Muscle layer of colon (tissue), 2 donors: ENCODE data around the gene TMEM43.

Experiments
- H3K27ac ChIP-seq: one replicate; pipeline ENCODE4 v1.7.0; 2013; ENCODE audit warnings: low read depth, mild to moderate bottlenecking, low read length, moderate library complexity
- H3K27me3 ChIP-seq, 2 donors: one replicate each; pipeline ENCODE4 v1.7.0; 2013; ENCODE audit warnings: low read length in 2 of 2, mild to moderate bottlenecking in 2 of 2; ENCODE audit not compliant: insufficient read depth in 2 of 2, control insufficient read depth in 1 of 2
- H3K36me3 ChIP-seq: one replicate; pipeline ENCODE4 v1.7.0; 2013; ENCODE audit warnings: mild to moderate bottlenecking, low read length; ENCODE audit not compliant: insufficient read depth
- H3K4me1 ChIP-seq: one replicate; pipeline ENCODE4 v1.7.0; 2013; ENCODE audit warnings: mild to moderate bottlenecking, low read length; ENCODE audit not compliant: insufficient read depth
- H3K4me3 ChIP-seq, 2 donors: one replicate each; pipeline ENCODE4 v1.7.0; 2013; ENCODE audit warnings: low read length in 2 of 2, low read depth in 1 of 2, mild to moderate bottlenecking in 1 of 2, moderate library complexity in 1 of 2
- H3K9ac ChIP-seq: one replicate; pipeline ENCODE4 v1.7.0; 2013; ENCODE audit warnings: low read length
- H3K9me3 ChIP-seq: one replicate; pipeline ENCODE4 v1.7.0; 2013; ENCODE audit warnings: mild to moderate bottlenecking, low read length
- donor health status: abdominal sarcoma.
- donor health status: Adenocarcinoma of cecum.

Gene TMEM43

DNA sequence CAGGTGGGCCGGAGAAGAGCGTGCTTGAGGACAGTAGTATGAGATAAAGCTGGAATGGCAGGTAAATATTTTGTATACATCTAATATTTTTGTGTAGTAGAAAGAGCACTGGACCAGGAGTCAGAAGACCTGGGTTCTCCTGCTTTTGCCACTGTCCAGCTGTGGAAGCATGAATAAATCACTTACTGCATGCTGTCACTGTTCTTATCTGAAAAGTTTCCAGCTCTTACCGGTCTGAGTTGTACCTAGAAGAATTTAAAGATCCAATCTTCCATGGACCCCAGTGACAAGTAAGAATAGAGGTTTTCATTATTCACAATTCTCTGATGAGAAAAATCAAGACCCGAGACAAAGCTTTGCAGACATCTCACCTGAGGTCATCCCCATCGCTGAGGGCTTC lies 47.6 kb downstream of the TMEM43 start:
- H3K27me3 ChIP-seq: no peaks in the 10 kb centered on the region
- H3K27ac ChIP-seq: no peak overlapping the region
- no peaks in the 10 kb centered on the region for H3K9me3 ChIP-seq
- peaks cover 51% of the 10 kb centered on the region for H3K36me3 ChIP-seq
- peaks cover 10% of the 10 kb centered on the region for H3K4me1 ChIP-seq
- H3K9ac ChIP-seq: no peak overlapping the region
- no peak overlapping the region for H3K4me3 ChIP-seq

- peaks cover 19% of the 10 kb centered on the region for H3K4me1 ChIP-seq
- no peak overlapping the region for H3K9ac ChIP-seq
- no peak overlapping the region for H3K4me3 ChIP-seq
- H3K27me3 ChIP-seq: no peaks in the 10 kb centered on the region
- H3K9me3 ChIP-seq: no peaks in the 10 kb centered on the region
- no peak overlapping the region for H3K27ac ChIP-seq
- H3K36me3 ChIP-seq: peaks cover 31% of the 10 kb centered on the region
These were observed 49.6 kb downstream of the TMEM43 start for GRCh38 chr3:14174483-14174882.

DNA sequence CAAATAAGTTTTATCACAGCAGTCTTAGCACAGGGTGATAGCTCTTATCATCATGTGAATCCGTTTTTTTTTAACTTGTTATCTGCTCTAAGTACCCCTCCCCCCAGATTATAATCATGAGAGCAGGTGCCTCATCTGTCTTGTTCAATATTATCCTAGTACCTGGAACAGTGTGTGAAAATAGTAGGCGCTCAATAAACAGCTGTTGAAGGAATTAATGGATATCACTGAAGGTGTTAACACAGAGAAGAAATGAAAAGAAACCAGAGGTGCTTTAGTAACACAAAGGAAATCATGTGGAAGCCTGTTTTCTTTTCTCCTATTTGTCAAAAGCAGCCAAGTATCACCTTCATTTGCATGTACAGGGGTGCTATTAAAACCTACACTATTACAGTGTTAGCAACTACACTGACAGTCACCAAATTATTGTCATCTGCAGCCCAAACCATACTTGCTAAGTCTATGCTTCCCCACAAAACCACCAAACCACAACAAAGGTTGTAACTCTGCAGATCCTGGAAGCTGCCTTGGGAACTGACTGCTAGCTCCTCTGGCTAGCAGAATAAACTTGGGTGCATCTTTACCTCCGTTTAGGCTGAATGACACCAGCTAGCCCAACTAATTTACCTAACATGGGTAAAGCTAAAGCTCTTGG lies 50.7 kb downstream of the TMEM43 start:
- H3K4me1 ChIP-seq: peaks cover 23% of the 10 kb centered on the region
- H3K9ac ChIP-seq: no peak overlapping the region
- no peaks in the 10 kb centered on the region for H3K9me3 ChIP-seq
- H3K27me3 ChIP-seq: no peaks in the 10 kb centered on the region
- peaks cover 21% of the 10 kb centered on the region for H3K36me3 ChIP-seq
- H3K4me3 ChIP-seq: no peak overlapping the region
- H3K27ac ChIP-seq: no peak overlapping the region

- Histone ChIP-seq H3K9me3 (no peaks in the 10 kb centered on the region), H3K9ac (peak overlapping the region; percentile 85), H3K27ac (peak overlapping the region; percentile 95), H3K27me3 (no peaks in the 10 kb centered on the region), H3K4me3 (peak overlapping the region; percentile 66 to 90), H3K4me1 (peaks cover 23% of the 10 kb centered on the region), H3K36me3 (peaks cover 18% of the 10 kb centered on the region)
These were observed 52.9 kb downstream of the TMEM43 start for GRCh38 chr3:14177580-14178246.

GRCh38 chr3:14178247-14179113 lies 53.6 kb downstream of the TMEM43 start, which contains the start of the genes LSM3 and XPC:
TSS of gene LSM3 (plus strand) at chr3:14178817. CDS start at chr3:14178861, 44 bp downstream.
TSS of gene XPC (minus strand) at chr3:14178601. CDS start at chr3:14178568, 33 bp downstream.
- H3K9ac ChIP-seq: peak within 1 kb of the TSS; percentile 85
- H3K27ac ChIP-seq: peak within 1 kb of the TSS; percentile 95
- H3K9me3 ChIP-seq: no peaks in the 10 kb centered on the region
- no peaks in the 10 kb centered on the region for H3K27me3 ChIP-seq
- peaks cover 24% of the 10 kb centered on the region for H3K36me3 ChIP-seq
- H3K4me1 ChIP-seq: peaks cover 23% of the 10 kb centered on the region
- peak within 1 kb of the TSS; percentile 66 to 90 for H3K4me3 ChIP-seq

GRCh38 chr3:14179114-14179465 lies 54.2 kb downstream of the TMEM43 start:
- H3K27ac ChIP-seq: peak overlapping the region; percentile 16
- peaks cover 23% of the 10 kb centered on the region for H3K4me1 ChIP-seq
- H3K9me3 ChIP-seq: no peaks in the 10 kb centered on the region
- H3K36me3 ChIP-seq: peaks cover 30% of the 10 kb centered on the region
- peak overlapping the region; percentile 66 to 90 for H3K4me3 ChIP-seq
- H3K9ac ChIP-seq: peak overlapping the region; percentile 64
- no peaks in the 10 kb centered on the region for H3K27me3 ChIP-seq

DNA sequence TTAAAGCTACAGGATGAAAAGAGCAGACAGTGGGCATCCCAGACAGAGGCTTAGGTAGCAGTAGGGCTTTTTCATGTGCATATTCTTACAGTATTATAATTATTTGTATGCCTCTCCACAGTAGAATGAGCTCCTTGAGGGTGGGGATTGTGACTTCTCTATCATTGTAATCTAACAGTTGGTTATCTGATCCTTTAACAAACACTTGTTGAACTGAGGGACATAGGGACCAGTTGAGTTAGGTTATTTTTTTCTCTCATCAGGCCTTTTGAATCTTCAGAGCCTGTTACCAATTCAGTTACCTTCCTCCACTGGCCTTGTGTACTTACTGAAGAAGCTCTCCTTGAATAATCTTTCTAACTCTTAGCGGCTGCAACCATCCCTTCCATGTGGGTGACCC lies 54.9 kb downstream of the TMEM43 start:
- H3K27me3 ChIP-seq: no peaks in the 10 kb centered on the region
- H3K9me3 ChIP-seq: no peaks in the 10 kb centered on the region
- H3K4me3 ChIP-seq: peak overlapping the region in 1 of 2 donors; percentile 90
- peaks cover 30% of the 10 kb centered on the region for H3K36me3 ChIP-seq
- no peak overlapping the region for H3K27ac ChIP-seq
- H3K4me1 ChIP-seq: peaks cover 23% of the 10 kb centered on the region
- no peak overlapping the region for H3K9ac ChIP-seq

- no peak overlapping the region for H3K9ac ChIP-seq
- no peaks in the 10 kb centered on the region for H3K9me3 ChIP-seq
- H3K4me3 ChIP-seq: no peak overlapping the region
- H3K27me3 ChIP-seq: no peaks in the 10 kb centered on the region
- H3K4me1 ChIP-seq: peaks cover 20% of the 10 kb centered on the region
- H3K36me3 ChIP-seq: peaks cover 39% of the 10 kb centered on the region
- H3K27ac ChIP-seq: no peak overlapping the region
These were observed 56.4 kb downstream of the TMEM43 start for GRCh38 chr3:14181253-14181652.

DNA sequence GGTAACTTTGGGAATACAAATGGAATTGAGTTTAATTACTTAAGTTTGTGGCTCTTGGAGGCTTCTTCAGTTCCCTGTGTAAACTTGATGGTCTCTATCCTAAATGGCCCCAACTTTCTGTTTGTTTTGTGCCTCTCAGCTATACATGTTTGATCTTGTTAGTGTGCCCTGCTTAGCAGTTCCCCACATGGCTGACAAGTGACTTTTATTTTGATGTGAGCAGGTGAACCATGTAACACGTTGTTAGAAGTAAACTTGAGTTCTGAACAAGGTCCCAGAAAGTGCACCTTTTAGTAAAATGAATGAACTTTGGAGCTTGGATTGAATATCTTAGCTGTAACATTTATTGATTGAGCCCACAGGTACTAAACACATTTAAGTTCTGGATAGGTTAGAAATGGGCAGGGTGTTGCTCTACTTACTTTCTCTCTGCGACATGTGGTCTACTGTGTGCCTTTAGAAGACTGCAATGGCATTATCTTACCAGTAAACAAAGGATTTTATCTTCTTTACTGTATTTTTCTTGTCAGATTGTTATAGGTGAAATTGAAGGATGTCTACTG lies 58.2 kb downstream of the TMEM43 start:
- peaks cover 49% of the 10 kb centered on the region for H3K36me3 ChIP-seq
- H3K9ac ChIP-seq: no peak overlapping the region
- no peaks in the 10 kb centered on the region for H3K9me3 ChIP-seq
- H3K27me3 ChIP-seq: no peaks in the 10 kb centered on the region
- peaks cover 9% of the 10 kb centered on the region for H3K4me1 ChIP-seq
- no peak overlapping the region for H3K4me3 ChIP-seq
- no peak overlapping the region for H3K27ac ChIP-seq

DNA sequence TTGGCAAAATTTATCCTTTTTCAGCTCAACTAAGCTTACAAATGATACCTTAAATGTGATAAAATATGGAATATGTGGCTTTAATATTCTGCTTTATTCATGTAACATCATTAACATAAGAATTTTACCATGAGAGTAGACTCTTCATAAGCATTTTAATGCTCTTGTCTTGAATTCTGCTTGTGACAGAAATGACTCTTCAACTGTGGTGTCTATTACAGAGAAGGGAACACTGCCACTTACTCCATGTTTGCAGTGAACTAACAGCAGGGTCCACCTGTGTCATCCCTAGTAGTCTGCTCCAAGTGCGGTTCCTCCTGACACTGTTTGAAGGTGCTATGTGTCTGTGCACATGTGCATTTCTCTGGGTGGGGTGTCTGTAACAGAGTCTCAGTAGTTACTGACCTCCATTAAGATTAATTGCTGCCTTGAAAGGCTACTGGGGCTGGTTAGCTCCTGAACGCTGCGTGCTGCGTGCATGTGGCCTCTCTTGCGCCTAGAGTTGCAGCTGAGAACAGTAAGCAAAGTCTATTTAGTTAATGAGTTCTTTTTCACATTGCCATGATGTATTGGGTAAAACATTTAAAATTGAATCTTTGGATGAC lies 62.1 kb downstream of the TMEM43 start:
- peaks cover 39% of the 10 kb centered on the region for H3K36me3 ChIP-seq
- no peak overlapping the region for H3K27ac ChIP-seq
- no peak overlapping the region for H3K9ac ChIP-seq
- no peak overlapping the region for H3K4me3 ChIP-seq
- no peaks in the 10 kb centered on the region for H3K27me3 ChIP-seq
- no peaks in the 10 kb centered on the region for H3K9me3 ChIP-seq
- no peaks in the 10 kb centered on the region for H3K4me1 ChIP-seq
